Pulmonary artery endothelial cell (primary cell): Measurements from ENCODE around the gene SLC17A8. TPM values are rescaled to one million over a fixed set of nuclear protein-coding genes. Genes with fewer than 3 reads are reported as not detected.
"Not testable (repeated sequence)": the region's sequence is repeated elsewhere in the genome, so short reads cannot be mapped to it uniquely, and the experiment has no call there.

ENCODE experiments used
- DNase-seq: peaks from one replicate; pipeline ENCODE4 v3.0.0-alpha.2; 2011; ENCODE audit warnings: low read depth, low spot score
- total RNA-seq: library from RNA; depleted of rRNA; stranded (reverse); fragments of >200 nt; gene quantifications from 2 replicates; pipeline ENCODE4 v1.2.3, GENCODE V29; 2014

Gene SLC17A8
- total RNA-seq: not detected in 2 replicates

DNA sequence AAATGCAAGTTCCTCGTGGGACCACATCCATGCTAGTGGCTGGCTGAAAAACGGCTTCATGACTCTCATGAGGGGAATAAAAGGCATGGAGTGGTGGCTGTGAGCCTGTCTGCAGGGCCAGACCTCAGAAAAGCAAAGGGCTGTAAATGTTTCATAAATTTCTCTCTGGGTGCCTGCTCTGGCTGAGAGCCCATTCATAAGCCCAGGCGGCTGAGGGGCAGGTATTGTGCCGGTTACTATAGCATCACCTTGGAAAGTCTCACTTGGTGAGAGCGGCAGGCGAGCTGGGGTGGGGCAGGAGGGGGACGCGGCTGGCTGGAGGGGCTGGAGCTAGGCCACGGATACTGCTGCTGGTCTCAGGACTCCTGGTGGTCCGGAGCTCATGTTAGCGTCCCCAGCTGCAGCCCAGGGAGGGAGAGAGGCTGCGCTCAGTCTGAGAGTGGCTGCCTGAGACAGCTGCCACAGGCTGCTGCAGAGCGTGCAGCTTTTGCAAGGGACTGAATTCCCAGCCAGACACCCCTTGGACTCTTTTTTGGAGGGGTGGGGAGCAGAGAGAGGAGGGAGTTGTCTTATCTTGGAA is at the start of gene SLC17A8:
Gene SLC17A8 (plus strand): TSS at position 431 of the 580 bp plus-strand sequence. CDS start 318 bp downstream, outside the sequence.
- no peak for DNase-seq

DNA sequence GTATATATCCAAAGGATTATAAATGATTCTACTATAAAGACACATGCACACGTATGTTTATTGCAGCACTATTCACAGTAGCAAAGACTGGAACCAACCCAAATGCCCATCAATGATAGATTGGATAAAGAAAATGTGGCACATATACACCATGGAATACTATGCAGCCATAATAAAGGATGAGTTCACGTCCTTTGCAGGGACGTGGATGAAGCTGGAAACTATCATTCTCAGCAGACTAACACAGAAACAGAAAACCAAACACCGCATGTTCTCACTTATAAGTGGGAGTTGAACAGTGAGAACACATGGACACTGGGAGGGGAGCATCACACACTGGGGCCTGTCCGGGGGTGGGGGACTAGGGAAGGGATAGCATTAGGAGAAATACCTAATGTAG is 48.7 kb upstream of the SLC17A8 start:
- not testable (repeated sequence) for DNase-seq

- DNase-seq: no peak
Measured at GRCh38 chr12:100311317-100311716, 45.6 kb upstream of the SLC17A8 start.

DNA sequence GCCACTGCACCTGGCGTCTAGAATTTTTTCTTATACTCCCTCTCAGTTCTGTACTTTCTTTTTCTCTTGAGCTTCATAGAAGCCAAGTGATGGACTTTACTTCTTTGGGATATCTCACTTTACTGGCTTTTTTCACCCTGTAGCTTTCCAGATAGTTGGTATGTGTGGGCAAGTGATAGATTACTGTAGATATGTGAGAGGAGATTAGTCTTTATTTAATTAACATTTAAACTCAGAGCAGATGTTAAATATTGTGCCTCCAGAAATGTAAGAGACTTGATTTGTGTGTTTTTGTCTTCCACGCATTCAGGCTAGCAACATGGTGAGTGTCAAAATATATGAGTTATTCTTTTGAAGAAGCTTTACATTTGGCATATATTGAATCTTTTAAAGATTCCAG is 39.5 kb upstream of the SLC17A8 start:
- no peak for DNase-seq

GRCh38 chr12:100324498-100324897 is 32.4 kb upstream of the SLC17A8 start:
- no peak for DNase-seq

GRCh38 chr12:100326208-100326607 is 30.7 kb upstream of the SLC17A8 start:
- DNase-seq: no peak

DNA sequence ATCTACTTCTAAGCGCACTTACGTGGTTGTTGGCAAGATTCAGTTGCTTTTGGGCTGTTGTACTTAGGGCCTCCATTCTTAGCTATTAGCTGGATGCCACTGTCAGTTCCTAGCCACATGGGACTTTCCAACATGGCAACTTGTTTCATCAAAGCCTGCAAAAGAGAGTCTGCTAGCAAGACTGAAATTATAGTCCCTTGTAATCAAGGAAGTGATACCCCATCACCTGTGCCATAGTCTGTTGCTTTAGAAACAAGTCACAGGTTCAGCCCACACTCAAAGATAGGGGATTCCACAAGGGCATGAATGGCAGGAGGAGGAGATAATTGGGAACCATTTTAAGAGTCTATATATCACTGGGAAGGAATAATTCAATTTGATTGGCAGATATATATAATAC is 27.1 kb upstream of the SLC17A8 start:
- no peak for DNase-seq

DNA sequence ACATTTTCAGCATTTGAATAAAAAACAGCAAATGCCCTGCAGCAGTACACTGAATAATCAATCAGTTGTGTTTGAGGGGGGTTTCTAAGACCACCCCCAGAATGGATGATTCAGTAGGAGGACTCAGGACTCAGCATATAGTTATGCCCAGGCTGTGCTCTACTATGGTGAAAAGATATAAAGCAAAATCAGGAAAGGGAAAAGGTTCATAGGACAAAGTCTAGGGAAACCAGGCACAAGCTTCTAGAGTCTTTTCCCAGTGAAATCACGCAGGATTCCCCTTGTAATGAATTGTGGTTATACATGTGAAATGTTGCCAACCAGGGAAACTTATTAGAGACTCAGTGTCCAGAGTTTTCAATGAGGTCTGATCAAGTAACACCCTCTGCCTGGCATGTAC is 25.0 kb upstream of the SLC17A8 start:
- no peak for DNase-seq

DNA sequence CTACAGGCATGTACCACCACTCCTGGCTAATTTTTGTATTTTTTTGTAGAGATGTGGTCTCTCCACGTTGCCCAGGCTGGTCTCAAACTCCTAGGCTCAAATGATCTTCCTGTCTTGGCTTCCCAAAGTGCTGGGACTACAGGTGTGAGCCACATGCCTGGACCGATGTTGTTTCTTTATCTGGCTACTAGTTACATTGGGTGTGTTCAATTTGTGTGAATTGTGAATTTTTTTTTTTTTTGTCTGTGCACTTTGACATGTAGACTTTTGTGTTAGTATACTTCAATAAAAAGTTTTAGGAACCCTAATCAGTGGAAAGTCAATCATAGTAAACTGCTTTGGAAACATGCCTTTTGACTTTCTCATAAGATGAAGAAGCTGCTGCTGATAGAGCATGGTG is 24.0 kb upstream of the SLC17A8 start:
- no peak for DNase-seq

DNA sequence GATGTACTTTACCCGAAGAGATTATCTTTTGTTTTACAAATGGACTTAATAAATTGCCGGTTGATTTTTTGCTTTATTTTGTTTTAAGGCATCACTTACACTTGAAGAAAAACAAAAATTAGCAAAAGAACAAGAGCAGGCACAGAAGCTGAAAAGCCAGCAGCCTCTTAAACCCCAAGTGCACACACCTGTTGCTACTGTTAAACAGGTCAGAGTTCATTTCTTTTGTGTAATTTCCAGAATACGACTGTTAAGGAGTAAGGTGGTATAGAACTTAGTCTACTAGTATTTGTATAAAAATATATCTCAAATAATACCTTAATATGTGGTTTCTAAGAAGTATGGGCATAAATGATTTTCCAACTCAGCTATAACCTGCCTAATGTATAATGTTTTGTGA is 19.6 kb upstream of the SLC17A8 start:
- DNase-seq: no peak

DNA sequence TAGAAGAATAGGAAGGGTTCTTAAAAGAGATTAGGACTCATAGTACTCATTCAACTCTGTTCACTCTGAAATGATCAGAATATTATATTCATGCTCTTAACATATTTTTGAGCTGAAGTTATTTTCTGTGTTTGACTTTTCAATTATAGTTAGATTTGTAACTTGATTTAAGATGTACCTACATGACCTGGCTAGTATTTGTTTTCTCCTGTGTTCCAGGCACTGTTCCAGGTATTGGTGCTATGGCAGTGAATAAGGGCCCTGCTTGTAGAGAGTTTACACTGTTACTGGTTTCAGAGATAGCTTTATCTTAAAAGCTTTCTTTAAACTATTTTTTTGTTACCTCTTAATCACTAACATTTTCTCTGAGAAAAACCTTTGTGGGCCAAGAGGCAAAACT is 19.1 kb upstream of the SLC17A8 start:
- DNase-seq: no peak

DNA sequence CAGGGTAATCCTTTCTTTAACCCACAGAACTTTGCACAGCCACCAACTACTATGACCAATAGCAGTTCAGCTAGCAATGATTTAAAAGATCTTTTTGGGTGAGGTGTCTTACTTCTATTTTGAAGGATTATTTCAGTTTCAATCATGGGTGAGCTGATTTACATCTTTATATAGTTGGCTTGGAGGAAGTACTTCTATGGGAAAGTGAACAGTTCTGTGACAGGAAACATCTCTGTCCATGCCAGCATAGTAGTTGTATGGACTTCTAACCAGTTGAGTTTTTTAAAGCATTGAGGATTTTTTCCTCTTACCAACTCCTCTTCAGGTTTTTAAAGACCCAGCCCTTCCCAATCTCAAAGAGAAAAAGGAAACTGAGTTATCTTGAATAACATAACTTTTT is 17.8 kb upstream of the SLC17A8 start:
- no peak for DNase-seq

DNA sequence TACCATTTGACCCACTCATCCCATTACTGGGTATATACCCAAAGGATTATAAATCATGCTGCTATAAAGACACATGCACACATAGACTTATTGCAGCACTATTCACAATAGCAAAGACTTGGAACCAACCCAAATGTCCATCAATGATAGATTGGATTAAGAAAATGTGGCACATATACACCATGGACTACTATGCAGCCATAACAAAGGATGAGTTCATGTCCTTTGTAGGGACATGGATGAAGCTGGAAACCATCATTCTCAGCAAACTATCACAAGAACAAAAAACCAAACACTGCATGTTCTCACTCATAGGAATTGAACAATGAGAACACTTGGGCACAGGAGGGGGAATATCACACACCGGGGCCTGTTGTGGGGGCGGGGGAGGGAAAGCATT is 14.0 kb upstream of the SLC17A8 start:
- not testable (repeated sequence) for DNase-seq

DNA sequence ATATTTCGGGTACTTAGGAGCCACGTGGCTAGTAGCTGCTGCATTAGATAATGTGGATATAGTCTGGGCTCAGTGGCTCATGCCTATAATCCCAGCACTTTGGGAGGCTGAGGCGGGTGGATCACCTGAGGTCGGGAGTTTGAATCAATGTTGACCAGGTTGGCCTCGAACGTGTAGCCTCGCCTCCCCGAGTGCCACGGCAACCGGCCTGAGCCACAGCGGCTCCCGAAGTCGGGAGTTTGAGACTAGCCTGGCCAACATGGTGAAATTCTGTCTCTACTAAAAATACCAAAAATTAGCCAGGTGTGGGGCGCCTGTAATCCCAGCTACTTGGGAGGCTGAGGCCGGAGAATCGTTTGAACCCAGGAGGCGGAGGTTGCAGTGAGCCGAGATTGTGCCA is 12.5 kb upstream of the SLC17A8 start:
- DNase-seq: not testable (repeated sequence)

GRCh38 chr12:100345020-100345767 is 11.7 kb upstream of the SLC17A8 start:
- DNase-seq: no peak

DNA sequence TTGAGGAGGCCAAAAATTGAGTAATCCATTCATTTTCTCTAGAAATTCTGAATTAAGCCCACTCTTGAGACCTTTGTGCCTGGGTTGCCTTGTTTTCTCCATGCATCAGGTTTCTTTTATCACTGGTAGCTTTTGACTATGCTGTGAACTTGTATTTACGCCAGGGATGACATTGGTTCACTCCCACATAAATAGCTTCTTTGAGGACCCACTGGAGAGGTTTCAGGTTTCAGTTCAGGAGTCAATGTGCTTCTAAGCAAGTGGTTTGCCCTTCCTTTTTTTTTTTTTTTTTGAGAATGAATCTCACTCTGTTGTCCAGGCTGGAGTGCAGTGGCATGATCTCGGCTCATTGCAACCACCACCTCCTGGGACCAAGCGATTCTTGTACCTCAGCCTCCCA is 10.2 kb upstream of the SLC17A8 start:
- DNase-seq: no peak

DNA sequence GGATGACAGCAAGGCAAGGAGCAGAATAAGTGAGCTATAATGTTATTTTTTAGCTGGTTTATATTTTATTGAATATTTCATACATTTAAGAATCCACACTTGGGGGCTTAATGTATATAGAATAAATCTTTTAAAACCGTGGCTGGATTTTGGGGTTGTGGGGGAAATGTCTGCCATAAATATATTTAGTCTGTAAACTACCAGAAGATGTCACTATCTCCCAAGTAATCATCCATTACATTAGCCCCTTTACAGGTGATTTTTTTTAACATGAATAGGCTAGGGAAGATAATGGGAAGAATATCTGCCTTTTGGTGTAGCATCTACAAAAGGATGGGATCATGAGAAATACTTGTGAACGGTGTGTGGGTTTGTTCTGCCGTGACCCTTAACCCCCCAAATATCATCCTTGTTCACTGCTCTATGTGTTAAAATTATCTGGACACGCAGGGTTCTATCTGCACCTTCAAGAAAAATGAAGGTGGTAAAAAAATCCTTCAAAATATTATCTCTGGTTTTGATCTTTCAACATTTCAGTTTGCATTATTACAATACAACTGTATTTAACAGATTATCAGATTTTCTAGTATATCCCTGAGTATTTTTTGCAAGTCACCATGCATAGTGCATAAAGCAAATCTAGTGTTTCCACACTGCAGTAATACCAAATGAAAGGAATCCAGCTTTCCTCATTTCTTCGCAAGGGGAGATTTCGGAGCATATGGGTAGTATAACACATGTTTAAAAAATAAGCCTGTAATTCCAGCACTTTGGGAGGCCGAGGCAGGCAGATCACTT is 8.0 kb upstream of the SLC17A8 start:
- no peak for DNase-seq

DNA sequence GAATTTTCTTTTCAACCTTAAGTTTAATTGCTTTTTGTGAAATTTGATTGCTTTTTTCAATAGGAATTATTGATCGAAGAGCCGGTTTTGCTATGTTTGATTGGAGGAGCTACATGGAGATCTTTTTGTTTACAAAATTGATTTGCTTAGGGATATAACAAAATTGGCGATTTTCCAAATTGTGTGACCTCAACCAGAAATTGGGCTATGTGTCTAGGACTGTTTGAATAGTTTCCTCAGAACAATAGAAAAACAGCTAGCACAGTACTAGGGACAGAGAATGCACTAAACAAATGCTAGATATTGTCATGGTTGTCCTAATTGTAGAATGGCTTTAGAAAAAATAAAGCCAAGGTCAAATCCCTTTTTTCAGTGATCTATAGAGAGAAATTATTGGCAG is 2.4 kb downstream of the SLC17A8 start:
- no peak for DNase-seq

- DNase-seq: no peak
Measured at GRCh38 chr12:100359822-100360221, 2.9 kb downstream of the SLC17A8 start.

- no peak for DNase-seq
Measured at GRCh38 chr12:100360450-100360849, 3.6 kb downstream of the SLC17A8 start.

- no peak for DNase-seq
Measured at GRCh38 chr12:100364324-100364723, 7.5 kb downstream of the SLC17A8 start.

DNA sequence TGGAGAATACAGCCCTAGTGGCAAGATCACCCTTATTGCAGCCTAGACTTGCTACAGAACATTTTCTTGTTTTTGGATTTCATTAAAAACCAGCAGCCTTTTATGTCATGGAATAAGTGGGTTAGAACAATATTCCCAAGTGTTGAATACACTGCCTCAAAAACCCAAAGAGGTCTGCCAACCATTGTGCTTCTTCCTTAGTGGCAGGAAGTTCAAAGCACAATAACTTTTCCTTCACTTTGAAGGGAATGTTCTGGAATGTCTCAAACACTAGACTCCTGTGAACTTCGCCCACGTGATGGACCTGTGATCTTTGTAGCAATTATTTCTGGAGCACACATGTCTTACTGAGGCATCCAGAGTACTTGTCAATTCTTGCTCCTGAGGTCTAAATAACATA is 8.5 kb downstream of the SLC17A8 start:
- DNase-seq: peak; percentile 46
